Measurements from ENCODE around the gene PLCB3.

DNA sequence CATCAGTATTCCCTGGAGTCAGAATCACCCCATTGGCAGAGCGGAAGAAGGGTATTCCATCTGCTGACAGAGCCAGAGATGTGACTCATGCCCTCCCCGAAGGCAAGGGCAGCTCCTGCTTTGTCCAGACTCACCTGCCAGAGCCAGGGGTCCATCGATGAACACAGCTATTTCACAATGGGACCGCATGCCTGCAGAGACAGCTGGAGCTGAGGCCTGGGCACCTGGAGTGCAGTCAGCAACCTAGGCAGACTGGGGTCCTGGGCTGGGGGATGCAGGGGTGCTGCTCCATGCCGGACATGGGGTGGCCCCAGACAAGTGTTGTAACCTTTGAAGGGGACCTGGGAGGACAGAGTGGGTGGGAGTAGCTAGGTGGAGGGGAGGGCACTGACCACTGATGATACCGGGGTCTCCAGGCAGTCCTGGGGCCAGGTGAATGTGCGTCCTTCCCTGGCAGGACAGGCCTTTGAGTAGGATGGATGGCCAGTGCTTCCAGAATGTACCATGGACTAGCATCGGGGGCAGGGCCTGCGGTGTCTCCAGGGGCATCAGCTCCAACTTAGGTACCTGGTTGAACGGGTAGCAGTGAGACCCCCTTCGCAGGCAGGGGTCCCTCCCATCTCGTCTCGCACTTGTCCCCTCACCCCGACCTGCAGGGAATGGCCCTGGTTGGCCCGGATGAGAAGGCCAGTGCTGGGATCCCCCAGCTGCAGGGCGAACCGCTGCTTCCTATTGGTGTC is 27.0 kb upstream of the PLCB3 start:
- TF ChIP-seq, protein P1, sequence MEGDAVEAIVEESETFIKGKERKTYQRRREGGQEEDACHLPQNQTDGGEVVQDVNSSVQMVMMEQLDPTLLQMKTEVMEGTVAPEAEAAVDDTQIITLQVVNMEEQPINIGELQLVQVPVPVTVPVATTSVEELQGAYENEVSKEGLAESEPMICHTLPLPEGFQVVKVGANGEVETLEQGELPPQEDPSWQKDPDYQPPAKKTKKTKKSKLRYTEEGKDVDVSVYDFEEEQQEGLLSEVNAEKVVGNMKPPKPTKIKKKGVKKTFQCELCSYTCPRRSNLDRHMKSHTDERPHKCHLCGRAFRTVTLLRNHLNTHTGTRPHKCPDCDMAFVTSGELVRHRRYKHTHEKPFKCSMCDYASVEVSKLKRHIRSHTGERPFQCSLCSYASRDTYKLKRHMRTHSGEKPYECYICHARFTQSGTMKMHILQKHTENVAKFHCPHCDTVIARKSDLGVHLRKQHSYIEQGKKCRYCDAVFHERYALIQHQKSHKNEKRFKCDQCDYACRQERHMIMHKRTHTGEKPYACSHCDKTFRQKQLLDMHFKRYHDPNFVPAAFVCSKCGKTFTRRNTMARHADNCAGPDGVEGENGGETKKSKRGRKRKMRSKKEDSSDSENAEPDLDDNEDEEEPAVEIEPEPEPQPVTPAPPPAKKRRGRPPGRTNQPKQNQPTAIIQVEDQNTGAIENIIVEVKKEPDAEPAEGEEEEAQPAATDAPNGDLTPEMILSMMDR (IDR thresholded peaks at IDR 0.05) = no peak
- TF ChIP-seq POLR2A (IDR thresholded peaks at IDR 0.05) = no peak

Measured in right lobe of liver (tissue), 4 donors.